Hypothalamus (tissue), 51 donors: ENCODE data around the gene SPG7.
A peak's percentile ranks its signal among the peaks of the same experiment; 100 is the strongest.

Source experiments
- DNase-seq, 51 donors: peaks; one replicate each; lab custom pipeline; 2025; lab: John Stamatoyannopoulos, UW

The SPG7 gene

DNA sequence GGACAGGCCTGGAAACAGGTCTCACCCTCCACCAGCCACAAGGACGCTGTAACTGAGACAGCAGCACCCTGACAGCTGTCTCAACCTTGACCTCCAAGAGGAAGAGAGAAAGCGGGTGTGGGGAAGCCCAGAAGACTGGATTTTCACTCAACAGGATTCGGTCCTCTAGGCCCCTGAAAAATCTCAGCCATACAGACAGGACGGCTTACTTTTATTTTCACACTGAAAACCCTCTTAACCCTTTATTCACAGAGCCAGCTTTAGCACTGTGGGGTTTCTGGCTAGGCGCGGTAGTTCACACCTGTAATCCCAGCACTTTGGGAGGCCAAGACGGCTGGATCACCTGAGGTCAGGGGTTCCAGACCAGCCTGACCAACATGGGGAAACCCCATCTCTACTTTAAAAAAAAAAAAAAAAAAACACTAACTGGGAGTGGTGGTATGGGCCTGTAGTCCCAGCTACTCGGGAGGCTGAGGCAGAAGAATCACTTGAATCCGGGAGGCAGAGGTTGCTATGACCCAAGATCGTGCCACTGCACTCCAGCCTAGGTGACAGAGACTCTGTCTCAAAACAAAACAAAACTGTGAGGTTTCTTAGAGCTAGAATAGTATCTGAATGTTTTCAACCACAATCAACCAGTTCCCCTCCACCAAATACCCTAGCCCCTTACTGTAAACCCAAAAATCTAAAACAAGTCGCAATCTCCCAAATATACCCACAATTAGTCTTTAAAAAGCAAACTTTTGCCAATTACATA is 23.1 kb upstream of the SPG7 start:
- no peak for DNase-seq

DNA sequence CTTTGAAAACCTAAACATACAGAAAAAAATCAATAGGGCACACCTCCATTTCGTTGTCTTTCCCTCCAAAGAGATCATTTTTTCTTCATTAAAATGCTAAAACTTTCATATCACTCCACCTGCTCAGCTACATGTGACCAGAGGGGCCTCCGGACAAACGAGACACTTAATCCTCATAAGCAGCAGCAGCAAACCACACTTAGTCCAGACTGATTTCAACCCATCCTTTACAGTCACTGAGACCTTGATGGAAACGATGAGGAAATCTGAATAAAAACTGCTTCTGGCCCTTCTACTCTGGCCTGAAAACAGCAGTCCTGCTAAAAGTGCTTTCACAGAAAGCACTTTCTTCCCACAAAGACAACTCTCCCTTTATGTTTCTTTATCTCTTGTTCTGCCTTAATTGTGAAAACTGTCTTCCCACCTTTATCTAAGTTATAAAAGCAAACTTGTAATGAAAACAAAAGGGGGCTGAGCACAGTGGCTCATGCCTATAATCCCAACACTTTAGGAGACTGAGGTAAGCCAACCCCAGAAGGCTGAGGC is 22.4 kb upstream of the SPG7 start:
- no peak for DNase-seq

DNA sequence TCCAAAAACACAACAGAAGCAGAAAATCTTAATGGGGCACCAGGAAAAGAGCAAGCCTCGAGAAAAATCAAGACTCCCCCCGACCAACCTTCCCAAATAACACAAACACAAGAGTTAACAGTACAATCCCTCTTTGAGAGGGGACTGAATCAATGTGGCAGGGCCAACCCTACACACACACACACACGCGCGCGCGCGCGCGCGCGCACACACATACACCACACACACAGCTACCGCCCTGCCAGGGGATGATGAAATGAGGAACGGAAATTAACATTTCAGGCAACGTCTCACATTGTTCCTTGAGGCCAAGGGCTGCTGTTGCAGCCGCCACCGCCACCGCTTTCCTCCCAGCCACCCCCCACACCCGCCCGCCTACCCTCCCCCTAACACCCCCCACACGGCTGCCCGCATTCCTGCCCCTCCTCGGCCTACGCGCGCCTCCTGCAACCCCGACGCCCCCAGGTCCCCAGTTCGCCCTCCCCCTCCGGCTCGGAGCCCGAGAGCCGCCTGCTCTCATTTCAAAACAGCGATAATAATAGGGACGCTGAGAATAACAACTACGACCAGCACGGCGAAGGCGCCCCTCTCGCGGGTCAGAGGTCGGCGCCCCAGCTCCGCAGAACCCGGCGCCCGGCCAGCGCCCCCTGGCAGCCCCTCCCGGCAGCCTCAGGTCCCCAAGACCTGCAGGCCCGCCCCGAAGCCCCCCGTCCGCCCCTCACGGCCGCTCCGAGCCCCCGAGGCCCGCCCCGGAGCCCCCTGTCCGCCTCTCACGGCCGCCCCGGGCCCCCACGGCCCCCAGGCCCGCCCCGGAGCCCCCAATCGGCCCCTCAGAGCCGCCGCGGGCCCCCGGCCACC is 18.9 kb upstream of the SPG7 start:
- peak in 47 of 51 donors; percentile 19 to 81 (median 53) for DNase-seq

DNA sequence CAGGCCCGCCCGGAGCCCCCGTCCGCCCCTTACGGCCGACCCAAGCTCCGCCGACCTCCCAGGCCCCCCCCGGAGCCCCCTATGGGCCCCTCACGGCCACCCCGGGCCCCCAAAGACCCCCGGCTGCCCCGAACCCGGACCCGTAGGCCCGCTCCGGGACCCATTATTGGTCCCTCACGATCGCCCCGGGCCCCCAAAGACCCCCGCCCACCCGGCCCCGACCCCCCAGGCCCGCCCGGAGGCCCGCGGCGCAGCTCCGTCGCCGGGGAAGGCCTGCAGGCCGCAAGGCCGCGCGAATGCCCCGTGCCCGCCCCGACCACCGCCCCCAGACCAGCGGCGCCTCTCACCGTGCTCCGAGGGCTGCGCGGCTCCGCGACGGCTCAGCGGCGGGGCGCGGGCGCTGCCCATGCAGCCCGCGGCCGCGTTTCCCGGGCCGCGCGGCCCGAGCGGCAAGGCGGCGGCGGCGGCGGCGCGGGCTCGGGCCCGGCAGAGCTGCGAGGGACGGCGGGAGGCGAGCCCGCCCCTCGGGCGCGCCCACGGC is 18.2 kb upstream of the SPG7 start:
- DNase-seq: peak in 2 of 51 donors; percentile 34 to 38

DNA sequence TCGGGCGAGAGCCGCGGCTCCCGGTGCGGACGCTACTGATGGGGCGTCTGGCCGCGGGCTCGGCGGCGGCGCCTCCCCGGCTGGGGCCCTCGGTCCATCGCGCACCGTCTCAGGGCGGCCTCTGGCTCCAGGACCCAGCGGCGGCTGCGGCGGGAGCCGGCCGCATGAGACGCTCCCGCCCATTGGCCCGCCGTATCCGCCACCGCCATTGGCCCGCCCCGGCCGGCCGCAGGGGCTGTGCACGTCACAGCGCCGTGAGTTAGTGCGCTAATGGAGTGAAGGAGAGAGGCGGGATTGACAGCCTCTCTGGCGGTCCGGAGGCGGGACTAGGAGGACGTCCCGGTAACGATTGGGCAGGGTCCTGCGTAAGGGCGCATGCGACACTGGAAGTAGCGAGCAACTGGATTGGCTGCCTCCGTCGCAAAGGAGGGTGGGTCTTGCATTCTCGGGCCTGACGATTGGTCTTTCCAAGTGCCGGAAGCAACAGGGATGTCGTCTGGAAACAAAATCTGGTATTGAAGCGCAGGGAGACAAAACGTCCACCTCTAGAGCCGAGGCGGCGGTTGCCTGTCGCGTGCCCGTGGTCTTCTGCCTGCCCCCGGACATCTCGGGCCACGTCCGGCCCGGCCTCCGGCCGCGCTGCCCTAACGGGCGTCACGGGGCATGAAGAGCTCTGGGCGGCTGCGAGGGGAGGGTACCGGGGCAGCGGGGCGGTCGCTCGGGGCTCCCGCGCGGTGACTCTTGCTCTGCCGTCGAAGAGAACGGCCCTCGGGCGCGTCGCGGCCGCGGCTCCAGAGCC is 17.6 kb upstream of the SPG7 start, which contains the start of gene ANKRD11:
Gene ANKRD11, minus strand, starts transcription at position 123 of the 799 bp plus-strand sequence. CDS start 173,542 bp downstream, outside the sequence.
- DNase-seq: peak; percentile 79 to 100 (median 98)

DNA sequence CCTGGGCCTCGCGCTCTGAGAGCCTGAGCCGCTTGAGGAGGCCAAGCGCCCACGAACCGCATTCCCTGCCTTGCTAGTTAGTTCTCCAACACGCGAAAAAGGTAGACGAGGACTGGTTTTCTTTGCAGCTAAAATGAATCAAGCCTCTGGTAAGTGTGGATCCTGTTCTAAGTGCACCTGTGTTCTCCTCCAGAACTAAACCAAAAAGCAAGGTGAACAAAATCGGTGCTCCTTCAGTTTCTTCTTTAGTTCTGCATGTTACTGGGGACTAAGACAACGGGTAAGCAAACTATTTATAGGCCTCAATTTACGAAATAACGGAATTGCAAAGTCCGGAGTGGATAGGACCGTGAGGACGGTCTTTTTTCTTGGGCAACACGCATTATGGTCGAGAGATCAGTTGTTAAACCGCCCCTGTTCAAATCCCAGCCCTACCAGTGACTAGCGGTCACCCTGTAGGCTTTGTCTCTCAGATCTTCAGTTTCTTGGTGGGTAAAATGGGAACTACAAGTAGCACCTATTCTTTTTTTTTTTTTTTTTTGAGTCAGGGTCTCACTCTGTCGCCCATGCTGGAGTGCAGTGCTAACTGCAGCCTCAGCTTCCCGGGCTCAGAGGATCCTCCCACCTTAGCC is 16.8 kb upstream of the SPG7 start:
- no peak for DNase-seq

DNA sequence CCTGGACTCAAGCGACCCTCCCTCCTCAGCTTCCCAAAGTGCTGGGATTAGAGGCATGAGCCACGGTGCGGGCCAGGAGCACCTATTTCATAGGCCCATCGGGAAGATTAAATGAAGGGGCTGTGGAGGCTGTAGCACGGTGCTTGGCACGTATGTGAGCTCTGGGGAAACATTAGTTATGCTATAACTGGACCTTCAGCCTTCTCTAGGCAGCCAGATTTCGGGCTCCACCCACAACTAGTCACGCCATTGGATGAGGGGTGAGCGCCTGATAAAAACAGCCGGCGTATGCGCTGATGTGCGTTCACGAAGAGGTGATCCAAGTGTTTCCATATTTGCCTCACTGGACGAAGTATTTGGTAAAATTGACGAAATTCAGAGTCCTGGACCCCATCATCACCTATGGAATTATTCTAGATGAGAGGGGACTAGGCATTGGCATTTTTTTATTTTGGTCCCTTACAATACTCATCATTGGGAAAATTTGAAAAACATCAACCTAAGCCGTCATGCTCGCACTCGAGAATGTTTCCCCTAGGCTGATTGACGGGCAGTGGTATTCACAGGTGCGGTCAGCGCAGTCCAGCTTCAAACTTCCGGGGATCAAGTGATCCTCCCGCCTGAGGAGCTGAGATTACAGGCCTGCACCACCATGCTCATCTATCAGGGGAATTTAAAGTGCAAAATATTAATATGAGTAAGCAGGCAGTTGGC is 16.1 kb upstream of the SPG7 start:
- DNase-seq: no peak

DNA sequence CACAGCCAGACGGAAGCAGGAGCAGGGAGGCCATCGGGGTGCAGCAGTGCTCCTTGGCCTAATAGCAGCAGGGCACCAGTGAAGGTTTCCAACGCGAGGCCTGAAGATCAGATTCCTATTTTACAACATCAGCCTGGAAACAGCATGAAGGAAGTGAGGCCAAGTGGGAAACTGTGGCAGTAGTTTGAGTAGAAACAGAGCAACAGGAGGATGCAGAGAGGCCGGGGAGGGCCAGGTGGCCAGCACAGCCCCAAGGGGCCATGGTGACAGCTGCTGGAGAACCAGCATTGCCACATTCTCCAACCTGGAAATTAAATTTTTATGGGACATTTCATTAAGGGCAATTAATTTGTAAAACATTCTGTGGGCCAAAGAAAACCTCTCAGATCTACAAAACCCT is 14.4 kb upstream of the SPG7 start:
- DNase-seq: peak in 1 of 51 donors; percentile 12

DNA sequence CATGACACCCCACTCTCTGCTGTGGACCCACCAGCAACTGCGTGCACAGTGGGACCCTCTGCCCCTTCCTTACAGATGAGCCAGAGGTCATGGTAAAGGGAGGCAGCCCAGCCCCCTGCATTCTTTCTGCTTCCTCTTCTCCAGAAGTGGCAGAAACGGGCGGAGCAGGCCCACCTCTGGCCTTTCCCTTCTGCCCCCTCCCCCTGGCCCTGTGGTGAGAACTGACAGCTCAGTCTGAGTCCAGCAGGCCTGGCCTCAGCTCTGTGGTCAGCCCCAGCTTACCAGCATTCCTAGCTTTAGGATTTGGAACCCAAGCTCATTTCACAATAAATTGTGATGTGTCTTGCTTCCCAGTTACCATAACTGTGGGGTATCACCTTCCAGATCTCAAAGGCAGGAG is 13.1 kb upstream of the SPG7 start:
- no peak for DNase-seq

DNA sequence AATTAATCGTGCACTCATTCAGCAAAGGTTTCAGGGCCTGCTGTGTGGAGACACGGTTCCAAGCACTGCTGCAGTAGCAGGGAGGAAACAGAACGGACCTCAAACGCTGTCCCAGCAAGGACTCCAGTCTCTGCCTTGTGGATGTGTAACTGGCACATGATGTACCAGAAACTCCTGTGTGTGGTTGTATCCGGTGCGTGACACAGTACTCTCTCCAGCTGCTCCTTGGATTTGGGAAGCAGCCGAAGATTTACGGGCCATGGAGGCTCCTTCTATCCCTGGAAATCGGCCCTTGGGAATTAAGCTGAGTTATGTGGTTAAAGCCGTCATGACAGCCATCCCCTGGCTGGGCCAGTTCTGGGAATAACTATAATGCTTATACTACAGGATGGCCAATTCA is 9.4 kb upstream of the SPG7 start:
- no peak for DNase-seq

DNA sequence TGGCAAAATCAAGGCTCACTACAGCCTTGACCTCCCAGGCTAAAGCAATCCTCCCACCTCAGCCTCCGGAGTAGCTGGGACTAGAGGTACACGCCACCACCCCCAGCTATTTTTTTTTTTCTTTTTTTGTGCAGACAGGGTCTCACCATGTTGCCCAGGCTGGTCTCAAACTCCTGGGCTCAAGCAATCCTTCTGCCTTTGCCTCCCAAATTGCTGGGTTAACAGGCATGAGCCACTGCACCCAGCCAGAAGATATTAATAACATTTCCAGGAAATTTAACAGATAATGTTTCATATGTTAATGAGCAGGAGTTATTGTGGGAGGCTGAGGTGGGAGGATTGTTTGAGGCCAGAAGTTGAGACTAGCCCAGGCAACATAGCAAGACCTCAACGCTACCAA is 8.4 kb upstream of the SPG7 start:
- DNase-seq: no peak

DNA sequence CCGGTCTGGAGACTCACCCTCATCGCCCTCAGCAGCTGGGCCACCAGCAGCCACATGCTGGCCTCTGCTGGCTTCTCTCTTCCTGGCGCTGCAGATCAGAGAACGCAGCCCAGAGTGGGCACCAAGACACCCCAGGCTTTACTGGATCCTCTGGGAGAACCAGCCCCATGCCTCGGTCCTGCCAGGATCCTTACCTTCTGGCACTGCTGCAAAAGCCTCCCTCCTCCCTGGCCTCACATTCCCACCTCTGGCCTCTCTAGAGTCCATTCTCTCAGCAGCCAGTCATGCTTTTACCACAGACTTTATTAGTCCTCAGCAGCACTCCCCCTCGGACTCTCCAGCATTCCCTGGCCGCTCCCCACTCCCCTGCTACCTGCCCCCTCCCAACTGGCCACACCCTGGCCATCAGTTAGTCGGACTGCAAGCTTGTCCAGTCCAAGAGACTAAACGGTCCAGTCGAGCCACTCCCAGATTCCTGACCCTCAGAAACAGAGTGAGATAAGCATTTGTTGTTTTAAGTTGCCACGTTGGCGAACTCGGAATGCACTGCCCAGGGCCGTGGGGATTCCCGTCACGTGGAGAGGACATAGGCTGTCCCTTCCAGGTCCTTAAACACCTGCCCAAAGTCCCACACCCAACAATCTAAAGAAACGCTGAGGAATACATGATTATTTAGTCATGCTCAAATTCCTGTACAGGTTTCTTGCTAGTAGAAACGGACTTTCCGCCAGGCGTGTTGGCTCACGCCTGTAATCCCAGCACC is 5.9 kb upstream of the SPG7 start:
- DNase-seq: no peak

DNA sequence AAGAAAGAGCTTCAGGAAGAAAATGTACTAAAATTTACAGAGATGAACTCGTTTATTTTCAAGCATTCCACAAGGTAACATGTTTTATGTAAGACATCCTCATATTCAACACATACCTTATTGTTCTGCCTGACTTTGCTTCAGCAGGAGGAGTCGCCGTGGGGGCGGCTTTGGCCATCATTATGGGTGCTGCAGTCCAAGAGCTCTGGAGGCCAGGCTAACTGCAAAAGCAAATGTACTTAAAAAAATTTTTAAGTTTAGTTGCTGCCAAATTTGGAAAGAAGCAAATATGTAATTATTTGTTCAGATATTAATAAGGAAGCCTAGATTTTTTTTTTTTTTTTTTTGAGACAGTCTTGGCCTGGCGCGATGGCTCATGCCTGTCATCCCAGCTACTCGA is 4.1 kb upstream of the SPG7 start:
- DNase-seq: no peak

DNA sequence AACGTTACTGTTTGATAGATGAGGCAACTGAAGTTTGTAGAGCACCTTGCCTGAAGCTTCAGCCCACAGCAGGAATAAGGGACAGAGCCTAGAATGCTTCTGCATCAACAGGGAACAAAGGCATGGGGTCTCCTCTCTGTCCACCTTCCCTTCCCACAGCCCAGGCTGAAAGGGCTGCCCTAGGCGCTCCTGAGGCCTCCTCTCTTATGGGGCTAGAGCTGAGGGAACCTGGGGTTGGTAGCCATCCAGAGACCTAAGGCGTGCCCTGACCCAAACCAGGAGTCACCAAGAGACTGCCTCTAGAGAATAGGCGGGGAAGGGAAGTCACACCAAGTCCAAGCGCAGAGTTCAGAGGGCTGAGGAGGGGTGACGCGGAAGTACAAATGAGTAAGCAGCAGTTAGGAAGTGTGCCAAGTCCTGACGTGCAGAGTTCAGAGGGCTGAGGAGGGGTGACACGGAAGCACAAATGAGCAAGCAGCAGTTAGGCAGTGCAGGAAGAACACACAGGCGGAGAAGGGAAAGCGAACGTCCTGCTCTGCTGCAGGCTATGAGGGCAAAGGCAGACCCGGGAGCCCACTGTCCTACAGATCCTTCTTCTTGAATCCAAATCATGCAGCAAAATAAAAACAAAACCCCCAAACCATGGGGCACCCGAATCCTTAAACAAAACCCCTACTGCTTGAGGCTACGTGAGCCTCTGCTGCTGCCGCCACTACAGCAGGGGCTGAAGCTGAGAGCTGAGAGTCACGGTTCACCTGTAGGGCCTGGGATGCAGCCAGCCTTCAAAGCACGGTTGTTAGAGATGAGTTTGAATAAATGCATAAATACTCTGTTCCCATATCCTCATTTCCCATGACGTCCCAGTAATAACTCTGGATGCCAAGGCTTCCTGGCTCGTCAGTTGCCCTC is 2.7 kb upstream of the SPG7 start:
- peak in 35 of 51 donors; percentile 2 to 56 (median 20) for DNase-seq

DNA sequence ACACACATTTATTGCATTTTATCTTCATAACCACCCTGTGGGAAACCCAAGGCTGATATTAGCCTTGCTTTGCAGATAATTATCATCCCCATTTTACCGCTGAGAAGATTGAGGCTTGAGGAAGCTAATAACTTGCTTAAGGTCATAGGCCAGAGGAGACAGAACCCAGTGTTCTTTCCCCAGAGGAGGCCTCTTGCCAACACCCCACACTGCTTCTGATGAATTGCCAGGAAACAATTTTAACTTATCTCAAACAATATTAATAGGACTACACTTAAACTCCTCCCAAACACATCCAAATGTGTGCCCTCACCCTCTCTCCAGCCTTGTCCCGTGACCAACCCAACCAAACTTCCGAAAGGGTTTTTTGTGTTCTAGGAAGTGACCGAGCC is 2.1 kb upstream of the SPG7 start:
- no peak for DNase-seq

DNA sequence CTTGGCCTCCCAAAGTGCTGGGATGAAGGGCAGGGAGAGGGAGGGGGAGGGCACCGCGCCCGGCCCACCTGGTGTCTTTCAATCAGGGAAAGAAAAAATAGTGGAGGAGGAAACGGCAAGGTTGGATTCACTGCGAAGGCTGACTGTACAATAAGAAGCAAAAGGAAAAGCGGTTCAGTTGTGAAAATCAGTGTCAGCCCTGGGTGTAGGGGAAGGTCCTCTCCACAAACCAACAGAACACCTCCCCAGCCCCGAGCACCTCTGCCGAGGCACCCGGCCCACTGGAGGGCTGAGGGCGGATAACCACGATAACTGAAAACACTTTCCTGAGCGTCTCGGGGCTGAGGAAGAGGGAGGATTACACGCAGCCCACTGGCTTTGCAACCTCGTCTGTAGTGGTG is 1.4 kb upstream of the SPG7 start:
- no peak for DNase-seq

DNA sequence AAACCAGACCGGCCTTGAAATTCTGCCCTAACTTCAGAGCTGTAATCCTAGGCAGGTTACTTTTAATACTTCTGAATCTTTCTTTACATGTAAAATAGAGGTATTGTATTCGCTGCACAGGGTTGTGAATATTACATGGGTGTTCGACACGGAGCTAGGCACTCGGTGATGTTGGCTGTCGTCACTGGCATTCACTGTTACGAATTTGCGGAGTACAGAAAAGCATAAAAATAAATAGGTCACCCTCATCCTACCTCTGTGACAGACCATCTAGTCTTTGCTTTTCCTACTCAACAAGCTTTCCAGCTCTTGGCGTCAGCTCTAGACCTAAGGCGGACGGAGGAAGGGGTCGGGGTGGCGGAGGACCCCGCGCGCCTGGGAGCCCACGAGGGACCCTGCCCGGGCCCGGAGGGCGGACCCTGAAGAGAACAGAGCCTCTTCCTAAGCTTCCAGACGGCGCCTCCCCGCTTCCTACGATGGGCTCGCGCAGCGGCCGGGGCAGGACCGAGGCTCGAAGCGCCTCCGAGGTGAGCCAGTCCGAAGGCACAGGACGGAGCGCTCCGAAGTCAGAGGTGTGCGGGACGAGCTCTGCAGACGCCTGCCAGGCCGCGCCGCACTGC is 879 bp upstream of the SPG7 start:
- peak in 6 of 51 donors; percentile 23 to 52 (median 35) for DNase-seq
